Activated naive CD4-positive, alpha-beta T cell treated with anti-CD3 and anti-CD28 coated beads, Interleukin-2, amount 10 ng/mL, durations not matched to agents 7 days and 5 days (primary cell): ENCODE results near the gene CELF3.

Source experiments
- CTCF ChIA-PET: fragments of 350-600 bp; sonication (Branson Sonifier 250); formaldehyde crosslinking; loops from one replicate; lab custom pipeline; 2021; ENCODE audit warnings: antibody characterized with exemption; lab: Charles Lee
- DNase-seq: peaks from one replicate; pipeline ENCODE4 v3.0.0-alpha.2; 2020
- H3K27ac Mint-ChIP-seq: one replicate; pipeline ENCODE4 v1.8.0; 2021; ENCODE audit warnings: mild to moderate bottlenecking, moderate library complexity, mixed read lengths
- H3K27me3 Mint-ChIP-seq: one replicate; pipeline ENCODE4 v1.8.0; 2021; ENCODE audit warnings: mild to moderate bottlenecking, mixed read lengths
- H3K36me3 Mint-ChIP-seq: one replicate; pipeline ENCODE4 v1.8.0; 2021; ENCODE audit warnings: mixed read lengths
- H3K4me1 Mint-ChIP-seq: one replicate; pipeline ENCODE4 v1.8.0; 2021; ENCODE audit warnings: mixed read lengths
- H3K4me3 Mint-ChIP-seq: one replicate; pipeline ENCODE4 v1.8.0; 2021; ENCODE audit warnings: mild to moderate bottlenecking, moderate library complexity, mixed read lengths
- H3K9me3 Mint-ChIP-seq: one replicate; pipeline ENCODE4 v1.8.0; 2021; ENCODE audit warnings: mixed read lengths

The CELF3 gene

GRCh38 chr1:151714820-151715725 is 1.5 kb downstream of the CELF3 start:
- peaks cover 86% of the 10 kb centered on the region for H3K27me3 Mint-ChIP-seq

GRCh38 chr1:151713874-151714273 is 2.7 kb downstream of the CELF3 start:
- Mint-ChIP-seq H3K4me3 (no peak overlapping the region), H3K27ac (peak overlapping the region; percentile 43), H3K27me3 (peaks cover 86% of the 10 kb centered on the region), H3K4me1 (peaks cover 5% of the 10 kb centered on the region), H3K9me3 (no peaks in the 10 kb centered on the region), H3K36me3 (no peaks in the 10 kb centered on the region)
- no peak for DNase-seq
- CTCF ChIA-PET = no interaction called here

More at GRCh38 chr1:151714820-151715725, 1.5 kb downstream of the CELF3 start:
- H3K4me3 Mint-ChIP-seq = no peak overlapping the region
- H3K9me3 Mint-ChIP-seq = no peaks in the 10 kb centered on the region
- peaks cover 6% of the 10 kb centered on the region for H3K4me1 Mint-ChIP-seq
- DNase-seq = no peak
- H3K27ac Mint-ChIP-seq = no peak overlapping the region
- CTCF ChIA-PET = no interaction called here
- no peaks in the 10 kb centered on the region for H3K36me3 Mint-ChIP-seq

DNA sequence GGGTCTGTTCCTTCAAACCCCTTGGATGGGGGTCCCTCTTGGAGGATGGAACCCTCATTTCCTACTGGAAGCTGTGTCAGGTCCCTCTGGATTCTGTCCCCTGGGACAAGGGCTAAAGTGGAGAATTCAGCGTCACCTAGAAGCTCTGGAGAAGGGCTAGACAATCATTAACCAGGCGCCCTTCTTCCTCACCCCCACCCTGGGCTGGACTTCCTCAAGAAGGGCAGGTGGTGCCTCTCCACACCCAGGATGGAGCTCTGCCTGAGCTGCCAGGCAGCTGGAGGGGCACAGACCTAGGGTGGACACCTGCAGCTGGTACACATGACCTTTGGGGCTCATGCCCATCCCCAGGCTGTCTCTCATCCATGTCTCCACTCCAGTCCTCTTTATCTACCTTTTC is 3.6 kb downstream of the CELF3 start:
- peaks cover 78% of the 10 kb centered on the region for H3K27me3 Mint-ChIP-seq
- no peak overlapping the region for H3K27ac Mint-ChIP-seq

GRCh38 chr1:151711951-151712350 is 4.7 kb downstream of the CELF3 start:
- Mint-ChIP-seq H3K9me3 (no peaks in the 10 kb centered on the region), H3K27ac (no peak overlapping the region), H3K4me1 (peaks cover 4% of the 10 kb centered on the region), H3K4me3 (no peak overlapping the region), H3K36me3 (no peaks in the 10 kb centered on the region), H3K27me3 (peaks cover 69% of the 10 kb centered on the region)
- CTCF ChIA-PET = interaction anchor here (1.8 kb wide), 1 partner anchor 125 kb away, joined by 4 read pairs; no protein-coding TSS in a partner anchor
- DNase-seq = no peak

More for the DNA sequence above, 3.6 kb downstream of the CELF3 start:
- DNase-seq = no peak
- H3K36me3 Mint-ChIP-seq = no peaks in the 10 kb centered on the region
- CTCF ChIA-PET = interaction anchor here (1.8 kb wide), 1 partner anchor 123 kb away, joined by 4 read pairs; no protein-coding TSS in a partner anchor
- no peaks in the 10 kb centered on the region for H3K9me3 Mint-ChIP-seq
- H3K4me3 Mint-ChIP-seq = no peak overlapping the region
- peaks cover 5% of the 10 kb centered on the region for H3K4me1 Mint-ChIP-seq

- Mint-ChIP-seq H3K4me3 (no peak overlapping the region), H3K36me3 (no peaks in the 10 kb centered on the region), H3K9me3 (no peaks in the 10 kb centered on the region), H3K4me1 (peaks cover 6% of the 10 kb centered on the region), H3K27ac (no peak overlapping the region), H3K27me3 (peaks cover 66% of the 10 kb centered on the region)
- DNase-seq = no peak
- CTCF ChIA-PET = interaction anchor here (1.8 kb wide), 1 partner anchor 125 kb away, joined by 4 read pairs; no protein-coding TSS in a partner anchor
Observed at GRCh38 chr1:151711044-151711800, 5.4 kb downstream of the CELF3 start.

- Mint-ChIP-seq H3K4me3 (no peak overlapping the region), H3K27me3 (peaks cover 63% of the 10 kb centered on the region), H3K4me1 (peaks cover 6% of the 10 kb centered on the region), H3K36me3 (no peaks in the 10 kb centered on the region), H3K9me3 (no peaks in the 10 kb centered on the region), H3K27ac (no peak overlapping the region)
- DNase-seq = peak; percentile 35
- CTCF ChIA-PET = interaction anchor here (1.3 kb wide), 1 partner anchor 24 kb away, joined by 3 read pairs; no protein-coding TSS in a partner anchor
Observed at GRCh38 chr1:151710187-151710840, 6.3 kb downstream of the CELF3 start.

GRCh38 chr1:151708891-151709290 is 7.7 kb downstream of the CELF3 start:
- Mint-ChIP-seq H3K27me3 (peaks cover 49% of the 10 kb centered on the region), H3K9me3 (no peaks in the 10 kb centered on the region), H3K27ac (no peak overlapping the region), H3K36me3 (no peaks in the 10 kb centered on the region), H3K4me3 (no peak overlapping the region), H3K4me1 (peaks cover 6% of the 10 kb centered on the region)
- CTCF ChIA-PET = interaction anchor here (1.3 kb wide), 1 partner anchor 26 kb away, joined by 3 read pairs; no protein-coding TSS in a partner anchor
- no peak for DNase-seq

DNA sequence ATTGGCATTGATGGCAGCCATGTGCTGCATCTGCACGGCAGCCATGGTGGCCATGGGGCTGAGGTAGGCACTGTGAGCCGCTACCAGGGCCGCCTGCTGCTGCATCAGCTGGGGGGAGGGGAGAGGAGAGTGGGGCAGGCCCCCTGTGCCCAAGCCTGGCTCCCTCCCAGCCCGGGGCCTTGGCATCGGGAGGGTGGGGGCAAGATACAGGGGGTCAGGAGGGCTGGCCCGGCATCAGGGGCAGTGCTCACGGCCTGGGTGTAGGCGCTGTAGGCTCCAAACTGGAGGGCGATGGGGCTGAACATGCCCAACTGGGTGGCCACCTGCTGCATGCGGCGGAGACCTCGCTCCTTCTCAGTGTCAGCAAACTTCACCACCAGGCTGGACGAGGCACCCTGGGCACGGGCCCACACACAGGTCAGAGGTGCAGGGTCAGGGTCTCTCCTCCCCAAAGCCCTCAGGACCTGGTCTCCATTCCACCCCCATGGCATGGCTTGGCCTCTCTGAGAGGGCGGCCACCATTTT is 9.0 kb downstream of the CELF3 start:
- Mint-ChIP-seq H3K27ac (no peak overlapping the region), H3K9me3 (no peaks in the 10 kb centered on the region), H3K36me3 (no peaks in the 10 kb centered on the region), H3K27me3 (peaks cover 36% of the 10 kb centered on the region), H3K4me3 (no peak overlapping the region), H3K4me1 (peaks cover 10% of the 10 kb centered on the region)
- DNase-seq = no peak
- CTCF ChIA-PET = interaction anchor here (0.6 kb wide), 1 partner anchor 90 kb away, joined by 4 read pairs; no protein-coding TSS in a partner anchor

GRCh38 chr1:151706464-151707415 is 9.9 kb downstream of the CELF3 start:
- no peak for DNase-seq
- Mint-ChIP-seq H3K4me3 (no peak overlapping the region), H3K27ac (peak overlapping the region; percentile 49), H3K27me3 (peaks cover 30% of the 10 kb centered on the region), H3K9me3 (no peaks in the 10 kb centered on the region), H3K36me3 (no peaks in the 10 kb centered on the region), H3K4me1 (peaks cover 10% of the 10 kb centered on the region)
- CTCF ChIA-PET = no interaction called here

DNA sequence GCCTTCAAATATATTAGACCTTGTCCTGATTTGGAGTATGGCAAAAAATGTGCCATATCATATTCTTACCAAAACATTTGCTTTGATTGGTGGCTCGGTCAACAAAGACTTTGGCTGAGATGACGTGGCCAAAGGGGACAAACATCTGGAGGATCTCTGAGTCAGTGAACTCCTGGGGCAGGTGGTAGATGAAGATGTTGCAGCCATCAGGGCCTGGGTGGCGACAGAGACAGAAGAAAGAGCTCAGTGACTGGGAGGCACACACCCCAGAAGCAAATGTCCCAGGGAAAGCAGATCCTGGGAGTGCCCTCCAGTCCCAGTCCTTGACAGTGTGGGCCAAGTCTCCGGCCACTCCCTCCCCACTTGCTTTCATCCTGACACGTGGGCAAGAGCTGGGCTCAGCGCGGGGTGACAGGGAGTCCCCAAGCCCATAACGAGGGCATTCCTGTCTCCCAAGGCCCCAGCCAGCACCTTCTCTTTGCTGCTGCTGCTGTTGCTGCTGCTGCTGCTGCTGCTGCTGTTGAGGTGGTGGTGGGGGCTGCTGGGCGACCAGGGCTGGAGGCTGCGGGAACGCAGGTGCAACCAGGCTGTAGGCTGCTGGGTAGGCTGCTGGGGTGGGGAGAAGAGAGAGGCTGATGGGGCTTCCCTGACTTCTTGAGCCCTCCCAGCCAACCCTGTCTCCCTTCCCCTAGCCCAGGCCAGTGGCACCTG is 10.7 kb downstream of the CELF3 start:
- Mint-ChIP-seq H3K27me3 (peaks cover 26% of the 10 kb centered on the region), H3K4me1 (peaks cover 10% of the 10 kb centered on the region), H3K9me3 (no peaks in the 10 kb centered on the region), H3K36me3 (peaks cover under 1% of the 10 kb centered on the region), H3K4me3 (no peak overlapping the region), H3K27ac (no peak overlapping the region)
- no peak for DNase-seq
- CTCF ChIA-PET = no interaction called here

GRCh38 chr1:151705146-151705545 is 11.5 kb downstream of the CELF3 start:
- CTCF ChIA-PET = no interaction called here
- H3K27me3 Mint-ChIP-seq = peaks cover 25% of the 10 kb centered on the region
- DNase-seq = no peak
- H3K4me1 Mint-ChIP-seq = peaks cover 10% of the 10 kb centered on the region
- no peak overlapping the region for H3K4me3 Mint-ChIP-seq
- H3K27ac Mint-ChIP-seq = no peak overlapping the region
- H3K9me3 Mint-ChIP-seq = no peaks in the 10 kb centered on the region
- H3K36me3 Mint-ChIP-seq = peaks cover 2% of the 10 kb centered on the region

DNA sequence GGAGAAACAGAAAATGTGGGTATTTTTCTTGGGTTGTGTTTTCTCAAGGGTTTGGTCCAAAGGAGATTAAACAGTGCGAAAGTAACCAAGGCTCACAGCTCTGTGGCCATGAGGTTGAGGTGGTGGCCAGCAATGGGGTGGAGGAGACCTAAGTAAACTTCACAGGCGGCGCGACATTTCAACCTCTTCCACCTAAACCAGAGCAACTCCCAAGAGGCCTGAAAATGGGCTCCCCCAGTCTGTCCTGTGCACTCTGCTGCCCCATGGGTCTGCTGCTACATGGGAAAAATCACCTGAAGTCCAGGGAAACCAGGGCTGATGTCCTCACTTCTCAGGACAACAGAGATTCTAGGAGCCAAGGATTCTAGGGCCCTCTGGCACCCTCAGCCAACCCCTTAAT is 12.4 kb downstream of the CELF3 start:
- DNase-seq = no peak
- CTCF ChIA-PET = no interaction called here
- Mint-ChIP-seq H3K27ac (no peak overlapping the region), H3K4me3 (no peak overlapping the region), H3K27me3 (peaks cover 16% of the 10 kb centered on the region), H3K36me3 (peaks cover 2% of the 10 kb centered on the region), H3K9me3 (no peaks in the 10 kb centered on the region), H3K4me1 (peaks cover 10% of the 10 kb centered on the region)
